ENCODE data around the gene HACE1.

The HACE1 gene

GRCh38 chr6:104837158-104837557 lies 22.6 kb downstream of the HACE1 start:
- TF ChIP-seq CTCF (IDR thresholded peaks at IDR 0.05), result no peak

GRCh38 chr6:104835782-104836181 lies 23.9 kb downstream of the HACE1 start:
- TF ChIP-seq CTCF (IDR thresholded peaks at IDR 0.05), result no peak

- TF ChIP-seq CTCF (IDR thresholded peaks at IDR 0.05), result no peak
These were observed 30.3 kb downstream of the HACE1 start for GRCh38 chr6:104829183-104829958.

GRCh38 chr6:104828478-104828877 lies 31.2 kb downstream of the HACE1 start:
- TF ChIP-seq CTCF (IDR thresholded peaks at IDR 0.05), result no peak

- no peak for TF ChIP-seq CTCF (IDR thresholded peaks at IDR 0.05)
These were observed 43.6 kb downstream of the HACE1 start for GRCh38 chr6:104816125-104816524.

- no peak for TF ChIP-seq CTCF (IDR thresholded peaks at IDR 0.05)
These were observed 45.0 kb downstream of the HACE1 start for GRCh38 chr6:104814743-104815142.

- TF ChIP-seq CTCF (IDR thresholded peaks at IDR 0.05), result no peak
These were observed 46.2 kb downstream of the HACE1 start for GRCh38 chr6:104813552-104813951.

GRCh38 chr6:104809116-104809515 lies 50.6 kb downstream of the HACE1 start:
- no peak for TF ChIP-seq CTCF (IDR thresholded peaks at IDR 0.05)
